HG03565 (cell line): ENCODE data around the gene MLXIPL.
"Not testable (repeated sequence)": the region's sequence is repeated elsewhere in the genome, so short reads cannot be mapped to it uniquely, and the experiment has no call there.

Experiments
- ATAC-seq: cut with Tn5 transposase; IDR thresholded peaks from one replicate; pipeline ENCODE4 v1.9.1; 2021; ENCODE audit warnings: mild to moderate bottlenecking, moderate library complexity; ENCODE audit not compliant: unreplicated experiment

Gene MLXIPL

GRCh38 chr7:73613954-73614735 lies 10.2 kb downstream of the MLXIPL start:
- ATAC-seq, result no peak

DNA sequence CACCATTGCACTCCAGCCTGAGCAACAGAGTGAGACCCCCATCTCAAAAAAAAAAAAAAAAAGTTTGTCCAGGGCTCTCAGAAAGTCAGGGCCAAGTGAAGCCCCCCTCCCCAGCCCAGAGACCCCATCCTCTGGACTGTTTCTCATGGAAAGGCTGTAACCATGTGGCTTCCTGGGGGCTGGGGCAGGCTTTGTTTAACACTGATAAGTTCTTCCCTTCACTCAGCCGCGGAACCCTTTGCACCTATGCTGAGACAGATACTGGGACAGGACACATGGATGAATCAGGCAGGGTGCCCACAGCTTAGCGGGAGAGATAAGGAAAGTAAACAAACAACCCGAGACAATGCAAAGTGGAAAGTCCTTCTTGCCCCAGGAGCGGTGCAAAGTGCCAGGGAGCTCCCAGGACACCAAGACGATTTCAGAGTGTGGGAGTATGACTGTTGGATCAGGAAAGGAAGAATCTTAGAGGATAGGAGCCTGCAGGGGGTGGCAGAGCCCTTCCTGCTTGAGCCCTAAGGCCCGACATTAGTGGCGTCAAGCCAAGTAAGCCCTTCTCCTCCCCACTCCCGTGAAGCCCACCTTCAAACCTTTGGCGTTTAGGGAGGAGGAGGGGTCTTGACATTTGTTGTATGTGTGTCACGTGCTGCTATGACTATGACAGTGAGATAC lies 11.6 kb downstream of the MLXIPL start:
- no peak for ATAC-seq

DNA sequence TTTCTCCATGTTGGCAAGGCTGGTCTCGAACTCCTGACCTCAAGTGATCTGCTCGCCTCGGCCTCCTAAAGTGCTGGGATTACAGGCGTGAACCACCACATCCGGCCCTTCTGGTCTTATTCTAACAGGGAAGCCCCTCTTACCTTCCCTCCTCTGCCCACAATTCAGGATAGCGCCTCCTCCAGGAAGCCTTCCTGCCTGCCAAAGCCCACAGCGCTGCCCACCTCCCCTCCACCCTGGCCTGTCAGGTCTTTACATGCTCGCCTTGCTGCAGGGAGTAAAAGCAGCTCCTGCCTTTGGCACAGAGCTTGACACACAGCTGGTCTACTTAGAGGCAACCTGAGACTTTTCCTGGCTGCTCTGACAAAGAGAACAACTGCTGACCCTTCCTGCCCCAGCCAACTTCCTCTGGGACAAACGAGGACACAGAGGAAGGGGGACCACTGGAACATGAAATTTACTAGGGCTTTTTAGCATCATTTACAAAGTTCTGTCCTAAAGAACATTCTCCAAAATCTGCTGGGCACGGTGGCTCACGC lies 13.2 kb downstream of the MLXIPL start:
- ATAC-seq, result no peak

DNA sequence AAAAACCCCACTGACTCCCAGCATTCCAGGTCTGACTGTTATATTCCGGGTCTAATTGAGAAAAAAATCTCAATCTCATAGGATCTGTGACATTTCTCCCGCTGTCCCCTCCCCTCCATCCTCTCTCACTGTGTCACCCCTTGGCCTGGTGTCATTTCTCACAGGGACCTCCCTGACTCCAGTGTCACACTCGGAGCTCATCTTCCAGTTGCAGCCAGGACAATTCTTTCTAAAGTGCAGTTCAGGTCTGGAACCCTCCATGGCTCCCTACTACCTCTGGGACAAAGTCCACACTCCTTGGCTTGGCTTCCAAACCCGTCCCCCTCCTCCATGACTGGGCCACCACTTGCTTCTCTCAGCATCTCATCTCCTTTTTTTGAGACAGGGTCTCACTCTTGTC lies 14.2 kb downstream of the MLXIPL start:
- no peak for ATAC-seq

DNA sequence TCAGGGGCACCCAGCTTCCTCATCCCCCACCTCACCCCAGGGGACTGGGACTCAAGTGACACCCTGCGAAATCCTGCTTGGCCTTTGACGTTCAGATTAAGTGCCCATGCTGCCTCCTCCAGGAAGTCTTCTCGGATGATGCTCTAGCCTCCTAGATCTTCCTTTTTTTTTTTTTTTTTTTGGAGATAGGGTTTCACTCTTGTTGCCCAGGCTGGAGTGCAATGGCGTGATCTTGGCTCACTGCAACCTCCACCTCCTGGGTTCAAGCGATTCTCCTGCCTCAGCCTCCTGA lies 16.7 kb downstream of the MLXIPL start:
- not testable (repeated sequence) for ATAC-seq

DNA sequence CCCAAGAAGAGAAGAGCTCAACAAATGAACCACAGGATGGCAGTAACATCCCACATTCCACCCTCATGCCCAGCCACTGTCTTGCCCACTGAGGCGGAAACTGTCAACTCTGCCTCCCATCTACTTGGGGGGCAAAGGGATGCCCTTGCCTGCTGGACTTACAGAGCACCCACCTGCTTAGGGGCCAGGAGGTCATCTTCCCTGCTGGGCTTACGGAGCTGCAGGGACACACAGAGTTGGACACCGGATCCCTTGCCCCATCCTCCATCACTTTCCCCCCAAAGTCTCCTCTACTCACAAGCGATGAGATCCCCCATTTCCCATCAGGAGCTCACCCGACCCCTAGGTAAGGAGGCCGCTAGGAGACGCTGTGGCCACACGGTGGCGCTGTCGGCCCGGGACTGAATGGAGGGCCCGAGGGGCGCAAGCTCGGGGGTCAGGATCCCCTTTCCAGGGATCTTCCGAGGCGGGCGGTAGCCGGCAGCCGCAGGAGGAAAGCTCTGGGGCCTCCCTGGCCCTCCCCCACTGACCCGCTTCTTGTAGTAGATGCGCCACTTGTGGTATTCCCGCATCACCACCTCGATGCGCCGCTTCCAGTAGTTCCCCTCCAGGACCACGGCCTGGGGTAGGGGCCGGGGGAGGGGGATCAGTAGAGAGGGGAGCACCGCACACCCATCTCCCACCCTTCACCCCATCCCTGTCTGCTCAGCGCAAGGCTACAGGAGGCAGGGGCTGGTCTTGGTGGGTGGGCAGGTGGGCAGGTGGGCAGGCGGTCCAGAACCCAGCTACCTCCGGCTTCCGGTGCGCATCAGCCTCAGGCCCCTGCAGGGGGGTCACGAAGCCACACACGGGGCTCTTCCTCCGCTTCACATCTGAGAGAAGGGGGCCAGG lies 17.3 kb downstream of the MLXIPL start:
- no peak for ATAC-seq

DNA sequence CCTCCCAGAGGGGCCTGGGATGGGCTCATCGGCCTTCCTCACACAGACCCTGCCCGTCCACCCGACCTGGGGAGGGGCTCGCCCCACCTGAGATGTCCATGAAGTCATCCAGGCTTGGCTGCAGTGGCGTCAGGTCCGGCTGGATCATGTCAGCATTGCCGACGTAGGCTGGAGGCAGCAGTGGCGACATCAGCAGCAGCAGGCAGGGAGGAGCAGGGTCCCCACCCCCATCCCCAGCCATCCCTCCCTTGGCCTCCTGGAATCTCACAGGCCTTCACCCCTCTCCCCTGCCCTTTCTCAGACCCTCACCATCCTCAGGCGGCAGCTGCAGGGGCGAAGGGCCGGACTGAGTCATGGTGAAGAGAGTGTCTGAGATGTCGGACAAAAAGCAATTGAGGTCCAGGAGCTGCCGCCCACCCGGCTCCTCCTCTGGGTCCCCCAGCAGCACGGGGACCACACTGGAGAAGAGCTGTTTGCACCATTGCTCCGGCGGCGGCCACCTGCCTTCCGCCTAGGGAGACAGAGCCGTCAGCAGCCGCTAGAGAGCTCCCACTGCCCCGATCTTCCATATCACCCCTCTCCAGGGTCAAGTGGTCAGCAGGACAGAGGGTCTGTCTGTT lies 18.6 kb downstream of the MLXIPL start:
- ATAC-seq, result no peak

DNA sequence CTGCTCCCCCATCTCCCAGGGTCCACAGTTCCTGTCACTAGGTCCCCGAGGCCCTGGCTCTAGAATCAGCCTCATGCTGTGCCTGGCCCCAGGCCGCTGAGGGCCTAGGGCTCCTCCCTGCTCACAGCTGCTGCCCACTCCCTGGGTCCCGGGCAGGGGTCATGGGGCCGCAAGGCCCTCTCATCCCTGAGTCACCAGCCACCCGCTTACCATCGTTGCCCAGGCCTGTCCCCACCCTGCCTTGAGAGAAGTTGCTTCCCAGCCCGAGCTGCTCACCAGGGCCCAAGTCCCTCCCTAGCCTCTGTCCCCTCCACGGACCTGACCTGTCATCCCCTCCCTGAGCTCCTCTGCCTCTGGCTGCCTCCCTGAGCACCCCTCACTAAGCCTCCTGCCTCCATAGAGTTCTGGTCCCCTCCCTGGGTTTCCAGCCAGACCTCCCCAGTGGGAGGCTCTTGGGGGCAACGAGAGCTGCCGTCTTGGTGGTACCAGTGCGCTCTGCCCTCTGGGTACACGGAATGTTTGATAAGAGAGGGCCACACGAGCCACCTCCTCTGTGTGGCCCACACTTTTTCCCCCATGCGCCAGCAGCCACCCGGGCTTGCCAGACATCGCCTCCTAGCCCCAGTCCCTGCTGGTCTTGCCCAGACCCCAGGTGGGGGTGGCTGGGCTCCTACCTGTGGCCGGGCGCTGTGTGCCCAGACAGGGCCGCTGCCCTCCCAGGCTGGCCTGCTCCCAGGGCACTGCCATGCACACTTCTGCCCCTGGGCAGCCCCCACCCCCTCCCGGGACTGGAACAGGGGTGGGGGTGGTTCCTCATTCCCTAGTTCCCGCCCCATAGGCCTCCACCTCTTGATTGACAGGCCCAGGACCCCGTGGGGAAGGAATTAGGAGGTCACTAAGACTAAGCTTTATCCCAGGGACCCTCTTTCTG lies 21.3 kb downstream of the MLXIPL start:
- ATAC-seq, result no peak

DNA sequence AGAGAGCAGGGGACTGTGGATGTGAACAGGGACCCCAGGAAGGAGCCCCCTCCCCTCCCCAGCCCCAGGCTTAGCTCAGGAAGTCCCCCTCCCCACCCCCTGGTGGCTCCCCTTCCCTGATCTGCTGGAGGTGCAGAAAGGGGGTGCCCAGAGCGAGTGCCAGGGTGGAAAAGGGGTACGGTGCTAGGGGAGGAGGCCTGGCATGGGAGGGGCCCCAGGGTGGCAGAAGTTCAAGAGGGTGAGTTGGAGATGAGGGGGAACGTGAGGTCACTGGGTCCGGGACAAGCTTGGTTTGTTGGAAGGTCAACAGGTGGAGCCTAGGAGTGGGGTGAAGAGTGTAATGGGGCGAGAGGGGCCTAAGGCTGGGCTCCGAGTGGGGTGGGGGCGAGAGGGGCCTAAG lies 24.4 kb downstream of the MLXIPL start:
- ATAC-seq, result no peak

DNA sequence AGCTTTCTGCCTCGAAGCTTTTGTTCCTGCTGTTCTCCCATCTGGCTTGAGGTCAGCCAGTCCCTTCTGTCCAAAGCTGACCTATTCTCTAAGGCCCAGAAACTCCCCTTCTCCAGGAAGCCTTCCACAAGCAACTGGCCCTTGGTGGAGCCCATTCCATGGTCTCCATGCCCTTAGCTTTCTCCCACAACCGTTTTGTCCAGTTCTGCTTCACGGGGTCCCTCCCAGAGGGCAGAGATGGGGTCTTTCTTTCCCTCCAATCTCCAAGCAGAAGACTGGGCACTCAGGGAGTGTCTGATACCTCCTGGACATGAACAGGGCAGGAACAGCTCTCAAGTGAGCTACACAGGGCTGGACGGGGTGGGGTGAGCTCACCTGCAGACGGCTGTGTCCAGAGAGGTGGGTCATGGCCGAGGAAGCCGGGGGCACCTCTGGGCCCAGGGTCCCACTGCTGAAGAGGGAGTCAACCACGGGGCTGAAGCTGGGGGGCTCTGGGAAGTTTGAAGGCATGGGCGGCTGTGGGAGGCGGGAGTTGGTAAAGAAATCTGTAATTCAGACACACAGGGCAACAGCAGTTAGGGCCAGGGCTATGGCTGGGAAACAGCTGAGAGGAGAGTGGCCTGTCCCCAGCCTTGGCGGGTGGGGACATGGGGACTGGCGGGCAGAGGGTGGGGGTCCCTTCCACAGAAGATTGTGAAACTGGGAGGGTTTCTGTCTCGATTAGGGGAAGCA lies 25.0 kb downstream of the MLXIPL start:
- no peak for ATAC-seq

DNA sequence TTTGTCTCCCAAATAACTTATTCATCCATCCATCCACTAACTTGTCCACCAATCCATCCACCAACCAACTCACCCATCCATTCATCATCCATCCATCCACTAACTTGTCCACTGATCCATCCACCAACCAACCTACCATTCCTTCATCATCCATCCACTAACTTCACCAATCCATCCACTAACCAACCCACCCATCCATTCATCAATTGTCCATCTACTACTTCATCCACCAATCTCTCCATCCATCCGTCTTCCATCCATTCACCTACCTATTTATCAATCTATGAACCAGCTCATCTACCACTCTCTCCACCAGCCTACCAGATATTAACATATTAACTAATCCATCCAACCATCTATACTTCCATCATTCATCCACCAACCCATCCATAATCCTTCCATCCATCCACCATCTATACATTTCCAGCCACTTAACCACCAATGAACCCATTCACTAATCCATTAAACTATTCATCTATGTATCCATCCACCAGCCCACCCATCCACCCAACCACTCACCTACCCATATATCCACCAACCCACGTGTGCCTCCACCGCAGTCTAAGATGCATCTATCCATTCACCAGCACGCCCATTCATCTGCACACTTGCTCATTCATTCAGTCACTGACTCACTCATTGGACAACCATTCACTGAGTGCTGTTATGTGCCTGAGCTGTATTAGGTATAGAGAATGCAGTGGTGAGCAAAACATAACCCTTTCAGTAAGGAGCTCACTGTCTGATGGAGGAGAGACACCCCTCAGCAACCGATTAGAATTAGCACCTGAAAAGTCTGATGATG lies 26.1 kb downstream of the MLXIPL start:
- ATAC-seq, result no peak

DNA sequence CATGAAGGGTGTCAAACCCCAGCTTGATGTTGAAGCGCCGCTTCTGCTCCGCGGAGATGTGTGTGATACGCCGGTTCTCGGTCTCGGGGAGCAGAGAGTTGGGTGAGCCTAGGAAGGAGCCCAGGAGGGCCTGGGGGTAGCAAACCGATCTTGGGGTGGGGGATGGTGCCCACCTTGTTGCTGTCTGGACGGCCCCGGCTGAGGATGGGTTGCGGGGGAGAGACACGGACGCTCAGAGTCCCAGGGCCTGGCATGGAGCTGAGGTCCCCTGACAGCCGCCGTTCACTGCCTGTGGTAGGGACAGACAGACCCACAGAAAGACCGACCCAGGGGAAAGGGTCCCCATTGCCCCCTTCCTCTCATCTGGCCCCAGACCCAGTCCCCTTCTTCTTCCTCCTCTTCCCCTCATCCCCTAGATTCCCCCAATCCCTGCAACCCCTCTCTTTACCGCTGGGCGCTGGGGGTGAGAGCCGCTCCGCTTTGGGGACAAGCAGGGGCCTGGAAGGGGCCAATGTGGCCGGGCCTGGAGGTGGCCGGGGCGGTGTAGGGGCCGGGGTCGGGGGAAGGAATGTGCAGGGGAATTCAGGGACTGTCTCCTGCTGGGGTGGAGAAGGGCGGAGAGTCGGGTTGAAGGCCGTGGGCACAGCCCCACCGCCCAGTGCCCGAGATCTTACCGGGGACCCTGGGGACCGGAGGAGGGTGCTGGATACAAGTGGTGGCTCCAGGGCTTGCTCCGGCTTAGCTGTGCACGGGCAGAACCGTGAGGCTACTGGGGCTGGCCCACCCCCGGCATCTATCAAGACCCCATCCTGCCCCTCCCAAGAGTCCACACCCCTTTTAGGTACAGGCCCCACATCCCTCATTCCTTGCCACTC lies 27.9 kb downstream of the MLXIPL start:
- ATAC-seq, result no peak

GRCh38 chr7:73595358-73595757 lies 29.0 kb downstream of the MLXIPL start:
- no peak for ATAC-seq

GRCh38 chr7:73593207-73594045 lies 30.9 kb downstream of the MLXIPL start:
- ATAC-seq, result no peak

DNA sequence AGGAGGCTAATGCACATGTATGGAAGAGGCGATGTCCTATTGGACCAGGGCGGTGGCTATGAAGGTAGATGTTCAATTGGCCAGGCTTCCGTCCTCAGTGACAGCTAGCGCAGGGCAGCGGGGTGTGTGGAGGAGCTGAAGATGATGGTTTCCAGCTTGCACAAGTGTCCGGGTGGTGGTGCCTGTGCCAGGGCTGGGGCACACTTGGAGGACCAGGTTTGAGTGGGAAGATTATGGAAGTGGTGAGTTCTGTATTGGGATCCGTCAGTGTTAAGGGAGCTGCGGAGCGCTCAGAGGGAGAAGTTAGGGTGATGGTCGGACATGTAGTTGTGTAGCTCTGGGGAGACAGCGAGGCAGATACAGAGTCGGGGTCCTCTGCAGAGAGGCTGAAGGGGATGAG lies 37.4 kb downstream of the MLXIPL start:
- no peak for ATAC-seq

- no peak for ATAC-seq
Measured at GRCh38 chr7:73585196-73585595, 39.1 kb downstream of the MLXIPL start.
